SK-N-SH (cell line): ENCODE measurements around the gene PAX3.

Experiments
- CTCF ChIP-seq: fragments of 200-600 bp; sonication (generic); IDR thresholded peaks from 2 replicates; pipeline ENCODE4 v1.6.1; 2017; ENCODE audit warnings: antibody characterized with exemption, mild to moderate bottlenecking, moderate library complexity
- FOXM1 ChIP-seq: IDR thresholded peaks from 2 replicates; pipeline ENCODE4 v1.4.0; 2012; ENCODE audit warnings: low read depth, mild to moderate bottlenecking
- GABPA ChIP-seq: IDR thresholded peaks from 2 replicates; pipeline ENCODE4 v1.4.0; 2012; ENCODE audit warnings: low read depth, mild to moderate bottlenecking
- JUND ChIP-seq: IDR thresholded peaks from 2 replicates; pipeline ENCODE4 v1.4.0; 2012

- TF ChIP-seq GABPA (no peak), FOXM1 (no peak), CTCF (no peak), JUND (no peak)
Measured at GRCh38 chr2:222310747-222311318, 12.0 kb upstream of the PAX3 start.
